Measurements from ENCODE around the gene KIAA1217.

KIAA1217 gene

GRCh38 chr10:24518411-24518810, 309.5 kb downstream of the KIAA1217 start:
- Histone ChIP-seq H3K27me3 (ENCODE audit: insufficient read depth, low read length) (no peaks in the 10 kb centered on the region), H3K23ac (ENCODE audit: low read length) (no peak overlapping the region), H3K4me2 (ENCODE audit: low read length) (no peak overlapping the region), H4K12ac (ENCODE audit: low read depth, low read length) (no peak overlapping the region), H2BK12ac (ENCODE audit: low read length) (no peak overlapping the region), H3K79me2 (ENCODE audit: control insufficient read depth, insufficient read depth, low read length, poor library complexity) (no peaks in the 10 kb centered on the region), H2AFZ (ENCODE audit: insufficient read depth, low read length, poor library complexity) (no peak overlapping the region), H2BK120ac (ENCODE audit: insufficient read depth, low read length, poor library complexity) (no peak overlapping the region), H3K9me3 (ENCODE audit: insufficient read depth, low read depth, low read length) (peaks cover 3% of the 10 kb centered on the region), H4K91ac (ENCODE audit: low read depth, low read length) (no peak overlapping the region), H2BK5ac (ENCODE audit: low read depth, low read length, poor library complexity) (no peak overlapping the region), H3K18ac (ENCODE audit: low read length) (no peak overlapping the region), H2AK5ac (ENCODE audit: low read length) (no peak overlapping the region), H3K14ac (ENCODE audit: low read length) (no peak overlapping the region), H3K4me1 (ENCODE audit: control insufficient read depth in 1 of 2, insufficient read depth in 2 of 2, low read length in 2 of 2) (no peaks in the 10 kb centered on the region), H3K4ac (ENCODE audit: low read depth, low read length) (no peak overlapping the region), H4K8ac (ENCODE audit: low read depth, low read length) (no peak overlapping the region), H3K79me1 (ENCODE audit: low read length) (no peaks in the 10 kb centered on the region), H3K36me3 (ENCODE audit: control insufficient read depth in 1 of 2, insufficient read depth in 2 of 2, low read length in 2 of 2) (peaks cover 44 to 70% of the 10 kb centered on the region in 2 experiments), H3K27ac (ENCODE audit: low read depth, low read length) (no peak overlapping the region), H3K4me3 (ENCODE audit: low read depth, low read length) (no peak overlapping the region), H3K9ac (ENCODE audit: low read length) (no peak overlapping the region)
- no peak for DNase-seq
- no CpG with 5 or more reads among the region's 7 CpGs for WGBS (ENCODE audit: extremely low coverage, insufficient coverage, insufficient read length)

GRCh38 chr10:24518981-24519597, 310.2 kb downstream of the KIAA1217 start:
- H3K27ac ChIP-seq (ENCODE audit: low read depth, low read length): no peak overlapping the region
- no peak overlapping the region for H3K14ac ChIP-seq (ENCODE audit: low read length)
- H3K18ac ChIP-seq (ENCODE audit: low read length): no peak overlapping the region
- H2BK120ac ChIP-seq (ENCODE audit: insufficient read depth, low read length, poor library complexity): no peak overlapping the region
- no peak overlapping the region for H3K4me2 ChIP-seq (ENCODE audit: low read length)
- H2BK12ac ChIP-seq (ENCODE audit: low read length): no peak overlapping the region
- no peak overlapping the region for H3K23ac ChIP-seq (ENCODE audit: low read length)
- no peak overlapping the region for H2AFZ ChIP-seq (ENCODE audit: insufficient read depth, low read length, poor library complexity)
- H3K79me1 ChIP-seq (ENCODE audit: low read length): no peaks in the 10 kb centered on the region
- no peak overlapping the region for H4K8ac ChIP-seq (ENCODE audit: low read depth, low read length)
- H3K4ac ChIP-seq (ENCODE audit: low read depth, low read length): no peak overlapping the region
- no peaks in the 10 kb centered on the region for H3K27me3 ChIP-seq (ENCODE audit: insufficient read depth, low read length)
- no peak overlapping the region for H3K4me3 ChIP-seq (ENCODE audit: low read depth, low read length)
- DNase-seq: peak; percentile 44 to 85
- H2AK5ac ChIP-seq (ENCODE audit: low read length): no peak overlapping the region
- WGBS (ENCODE audit: extremely low coverage, insufficient coverage, insufficient read length): no CpG with 5 or more reads among the region's 15 CpGs
- H3K36me3 ChIP-seq (ENCODE audit: control insufficient read depth in 1 of 2, insufficient read depth in 2 of 2, low read length in 2 of 2): peaks cover 46 to 74% of the 10 kb centered on the region in 2 experiments
- no peak overlapping the region for H4K12ac ChIP-seq (ENCODE audit: low read depth, low read length)
- H2BK5ac ChIP-seq (ENCODE audit: low read depth, low read length, poor library complexity): no peak overlapping the region
- H3K9me3 ChIP-seq (ENCODE audit: insufficient read depth, low read depth, low read length): peaks cover 3% of the 10 kb centered on the region
- no peaks in the 10 kb centered on the region for H3K79me2 ChIP-seq (ENCODE audit: control insufficient read depth, insufficient read depth, low read length, poor library complexity)
- no peaks in the 10 kb centered on the region for H3K4me1 ChIP-seq (ENCODE audit: control insufficient read depth in 1 of 2, insufficient read depth in 2 of 2, low read length in 2 of 2)
- H3K9ac ChIP-seq (ENCODE audit: low read length): no peak overlapping the region
- no peak overlapping the region for H4K91ac ChIP-seq (ENCODE audit: low read depth, low read length)

GRCh38 chr10:24519950-24520349, 311.0 kb downstream of the KIAA1217 start:
- Histone ChIP-seq H3K14ac (ENCODE audit: low read length) (no peak overlapping the region), H2BK5ac (ENCODE audit: low read depth, low read length, poor library complexity) (no peak overlapping the region), H3K23ac (ENCODE audit: low read length) (no peak overlapping the region), H3K9ac (ENCODE audit: low read length) (no peak overlapping the region), H3K9me3 (ENCODE audit: insufficient read depth, low read depth, low read length) (peaks cover 3% of the 10 kb centered on the region), H3K4me1 (ENCODE audit: control insufficient read depth in 1 of 2, insufficient read depth in 2 of 2, low read length in 2 of 2) (no peaks in the 10 kb centered on the region), H2BK120ac (ENCODE audit: insufficient read depth, low read length, poor library complexity) (no peak overlapping the region), H3K4me3 (ENCODE audit: low read depth, low read length) (no peak overlapping the region), H2BK12ac (ENCODE audit: low read length) (no peak overlapping the region), H3K18ac (ENCODE audit: low read length) (no peak overlapping the region), H3K4me2 (ENCODE audit: low read length) (no peak overlapping the region), H3K4ac (ENCODE audit: low read depth, low read length) (no peak overlapping the region), H3K79me2 (ENCODE audit: control insufficient read depth, insufficient read depth, low read length, poor library complexity) (no peaks in the 10 kb centered on the region), H2AFZ (ENCODE audit: insufficient read depth, low read length, poor library complexity) (no peak overlapping the region), H3K79me1 (ENCODE audit: low read length) (no peaks in the 10 kb centered on the region), H2AK5ac (ENCODE audit: low read length) (no peak overlapping the region), H3K36me3 (ENCODE audit: control insufficient read depth in 1 of 2, insufficient read depth in 2 of 2, low read length in 2 of 2) (peaks cover 54 to 78% of the 10 kb centered on the region in 2 experiments), H4K91ac (ENCODE audit: low read depth, low read length) (no peak overlapping the region), H4K8ac (ENCODE audit: low read depth, low read length) (no peak overlapping the region), H3K27ac (ENCODE audit: low read depth, low read length) (no peak overlapping the region), H4K12ac (ENCODE audit: low read depth, low read length) (no peak overlapping the region), H3K27me3 (ENCODE audit: insufficient read depth, low read length) (no peaks in the 10 kb centered on the region)
- no CpG with 5 or more reads among the region's 14 CpGs for WGBS (ENCODE audit: extremely low coverage, insufficient coverage, insufficient read length)
- DNase-seq: no peak

- Histone ChIP-seq H2AFZ (ENCODE audit: insufficient read depth, low read length, poor library complexity) (no peak overlapping the region), H3K4me2 (ENCODE audit: low read length) (no peak overlapping the region), H3K14ac (ENCODE audit: low read length) (no peak overlapping the region), H3K79me1 (ENCODE audit: low read length) (no peaks in the 10 kb centered on the region), H2BK12ac (ENCODE audit: low read length) (no peak overlapping the region), H3K36me3 (ENCODE audit: control insufficient read depth in 1 of 2, insufficient read depth in 2 of 2, low read length in 2 of 2) (peaks cover 56 to 75% of the 10 kb centered on the region in 2 experiments), H4K91ac (ENCODE audit: low read depth, low read length) (no peak overlapping the region), H3K27me3 (ENCODE audit: insufficient read depth, low read length) (no peaks in the 10 kb centered on the region), H3K79me2 (ENCODE audit: control insufficient read depth, insufficient read depth, low read length, poor library complexity) (no peaks in the 10 kb centered on the region), H3K9ac (ENCODE audit: low read length) (no peak overlapping the region), H3K4me3 (ENCODE audit: low read depth, low read length) (no peak overlapping the region), H3K23ac (ENCODE audit: low read length) (no peak overlapping the region), H3K4me1 (ENCODE audit: control insufficient read depth in 1 of 2, insufficient read depth in 2 of 2, low read length in 2 of 2) (no peaks in the 10 kb centered on the region), H3K27ac (ENCODE audit: low read depth, low read length) (no peak overlapping the region), H2BK5ac (ENCODE audit: low read depth, low read length, poor library complexity) (no peak overlapping the region), H3K18ac (ENCODE audit: low read length) (no peak overlapping the region), H4K12ac (ENCODE audit: low read depth, low read length) (no peak overlapping the region), H2BK120ac (ENCODE audit: insufficient read depth, low read length, poor library complexity) (no peak overlapping the region), H3K9me3 (ENCODE audit: insufficient read depth, low read depth, low read length) (peaks cover 4% of the 10 kb centered on the region), H4K8ac (ENCODE audit: low read depth, low read length) (no peak overlapping the region), H2AK5ac (ENCODE audit: low read length) (no peak overlapping the region), H3K4ac (ENCODE audit: low read depth, low read length) (no peak overlapping the region)
- no peak for DNase-seq
- WGBS (ENCODE audit: extremely low coverage, insufficient coverage, insufficient read length): no CpG with 5 or more reads among the region's 17 CpGs
Observed at GRCh38 chr10:24524314-24524713, 315.4 kb downstream of the KIAA1217 start.
